Measurements from ENCODE around the gene ST6GAL1. TPM values are rescaled to one million over a fixed set of nuclear protein-coding genes. Genes with fewer than 3 reads are reported as not detected.
A peak's percentile ranks its signal among the peaks of the same experiment; 100 is the strongest.
"Not testable (repeated sequence)": the region's sequence is repeated elsewhere in the genome, so short reads cannot be mapped to it uniquely, and the experiment has no call there.

ST6GAL1 gene, protein sequence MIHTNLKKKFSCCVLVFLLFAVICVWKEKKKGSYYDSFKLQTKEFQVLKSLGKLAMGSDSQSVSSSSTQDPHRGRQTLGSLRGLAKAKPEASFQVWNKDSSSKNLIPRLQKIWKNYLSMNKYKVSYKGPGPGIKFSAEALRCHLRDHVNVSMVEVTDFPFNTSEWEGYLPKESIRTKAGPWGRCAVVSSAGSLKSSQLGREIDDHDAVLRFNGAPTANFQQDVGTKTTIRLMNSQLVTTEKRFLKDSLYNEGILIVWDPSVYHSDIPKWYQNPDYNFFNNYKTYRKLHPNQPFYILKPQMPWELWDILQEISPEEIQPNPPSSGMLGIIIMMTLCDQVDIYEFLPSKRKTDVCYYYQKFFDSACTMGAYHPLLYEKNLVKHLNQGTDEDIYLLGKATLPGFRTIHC
- total RNA-seq = 5.5 and 8.6 TPM in 2 replicates

DNA sequence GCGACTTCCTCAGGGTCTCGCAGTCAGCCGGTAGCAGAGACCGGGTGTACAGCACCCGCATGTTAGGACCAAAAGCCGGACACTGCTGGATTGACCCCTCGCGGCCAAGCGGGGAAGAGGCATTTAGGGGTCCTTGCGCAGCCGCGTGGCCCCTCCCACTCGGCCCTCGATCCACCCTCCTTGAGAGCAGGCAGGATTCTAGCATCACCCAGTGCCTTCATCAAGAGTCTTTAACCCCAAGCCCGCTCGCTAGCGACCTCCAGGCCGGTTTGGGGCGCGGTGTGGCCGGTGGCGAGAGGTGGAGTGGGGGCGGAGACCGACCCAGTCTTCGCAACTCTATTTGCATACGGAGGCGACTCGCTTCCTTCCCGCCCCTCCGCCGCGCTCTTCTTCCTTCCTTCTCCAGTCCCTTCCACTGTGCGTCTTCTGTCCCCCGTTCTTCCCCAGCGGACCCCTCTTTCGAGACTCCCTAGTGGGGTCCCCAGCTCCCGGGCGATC lies at the start of gene ST6GAL1:
Gene ST6GAL1, plus strand, starts transcription at position 384 of the 498 bp plus-strand sequence. CDS start 112,178 bp downstream, outside the sequence.
- TF ChIP-seq, protein P1, sequence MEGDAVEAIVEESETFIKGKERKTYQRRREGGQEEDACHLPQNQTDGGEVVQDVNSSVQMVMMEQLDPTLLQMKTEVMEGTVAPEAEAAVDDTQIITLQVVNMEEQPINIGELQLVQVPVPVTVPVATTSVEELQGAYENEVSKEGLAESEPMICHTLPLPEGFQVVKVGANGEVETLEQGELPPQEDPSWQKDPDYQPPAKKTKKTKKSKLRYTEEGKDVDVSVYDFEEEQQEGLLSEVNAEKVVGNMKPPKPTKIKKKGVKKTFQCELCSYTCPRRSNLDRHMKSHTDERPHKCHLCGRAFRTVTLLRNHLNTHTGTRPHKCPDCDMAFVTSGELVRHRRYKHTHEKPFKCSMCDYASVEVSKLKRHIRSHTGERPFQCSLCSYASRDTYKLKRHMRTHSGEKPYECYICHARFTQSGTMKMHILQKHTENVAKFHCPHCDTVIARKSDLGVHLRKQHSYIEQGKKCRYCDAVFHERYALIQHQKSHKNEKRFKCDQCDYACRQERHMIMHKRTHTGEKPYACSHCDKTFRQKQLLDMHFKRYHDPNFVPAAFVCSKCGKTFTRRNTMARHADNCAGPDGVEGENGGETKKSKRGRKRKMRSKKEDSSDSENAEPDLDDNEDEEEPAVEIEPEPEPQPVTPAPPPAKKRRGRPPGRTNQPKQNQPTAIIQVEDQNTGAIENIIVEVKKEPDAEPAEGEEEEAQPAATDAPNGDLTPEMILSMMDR (IDR thresholded peaks at IDR 0.05; ENCODE audit: insufficient read depth, low read length, severe bottlenecking) = peak; percentile 37
- H3K36me3 ChIP-seq (ENCODE audit: control insufficient read depth, insufficient read depth, low read length) = peaks cover 3% of the 10 kb centered on the region
- no peak for FAIRE-seq
- peak within 1 kb of the TSS; percentile 82 for H3K4me3 ChIP-seq (ENCODE audit: low read depth, low read length)
- H3K27me3 ChIP-seq (ENCODE audit: control insufficient read depth, insufficient read depth, low read length) = no peaks in the 10 kb centered on the region
- DNase-seq (ENCODE audit: low read depth) = peak; percentile 33

DNA sequence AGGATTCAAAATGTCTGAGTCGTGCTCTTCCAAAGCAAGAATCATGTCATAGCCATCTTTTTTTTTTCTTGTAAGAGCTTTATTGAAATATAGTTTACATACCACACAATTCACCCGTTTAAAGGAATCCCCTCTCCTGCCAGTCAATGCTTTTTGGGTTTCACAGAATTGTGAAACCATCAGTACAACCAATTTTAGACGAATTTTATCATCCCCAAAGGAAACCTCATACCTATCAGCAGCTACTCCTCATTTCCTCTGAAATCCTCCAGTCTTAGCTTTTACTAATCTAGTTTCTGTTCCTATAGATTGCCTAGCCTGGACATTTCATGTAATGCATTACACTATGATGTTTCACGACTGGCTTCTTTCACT lies 48.2 kb upstream of the ST6GAL1 start:
- H3K27me3 ChIP-seq (ENCODE audit: control insufficient read depth, insufficient read depth, low read length) = no peaks in the 10 kb centered on the region
- TF ChIP-seq, protein P1 (IDR thresholded peaks at IDR 0.05; ENCODE audit: insufficient read depth, low read length, severe bottlenecking) = no peak
- DNase-seq (ENCODE audit: low read depth) (no peak), FAIRE-seq (no peak)
- H3K4me3 ChIP-seq (ENCODE audit: low read depth, low read length) = no peak overlapping the region
- H3K36me3 ChIP-seq (ENCODE audit: control insufficient read depth, insufficient read depth, low read length) = no peaks in the 10 kb centered on the region

DNA sequence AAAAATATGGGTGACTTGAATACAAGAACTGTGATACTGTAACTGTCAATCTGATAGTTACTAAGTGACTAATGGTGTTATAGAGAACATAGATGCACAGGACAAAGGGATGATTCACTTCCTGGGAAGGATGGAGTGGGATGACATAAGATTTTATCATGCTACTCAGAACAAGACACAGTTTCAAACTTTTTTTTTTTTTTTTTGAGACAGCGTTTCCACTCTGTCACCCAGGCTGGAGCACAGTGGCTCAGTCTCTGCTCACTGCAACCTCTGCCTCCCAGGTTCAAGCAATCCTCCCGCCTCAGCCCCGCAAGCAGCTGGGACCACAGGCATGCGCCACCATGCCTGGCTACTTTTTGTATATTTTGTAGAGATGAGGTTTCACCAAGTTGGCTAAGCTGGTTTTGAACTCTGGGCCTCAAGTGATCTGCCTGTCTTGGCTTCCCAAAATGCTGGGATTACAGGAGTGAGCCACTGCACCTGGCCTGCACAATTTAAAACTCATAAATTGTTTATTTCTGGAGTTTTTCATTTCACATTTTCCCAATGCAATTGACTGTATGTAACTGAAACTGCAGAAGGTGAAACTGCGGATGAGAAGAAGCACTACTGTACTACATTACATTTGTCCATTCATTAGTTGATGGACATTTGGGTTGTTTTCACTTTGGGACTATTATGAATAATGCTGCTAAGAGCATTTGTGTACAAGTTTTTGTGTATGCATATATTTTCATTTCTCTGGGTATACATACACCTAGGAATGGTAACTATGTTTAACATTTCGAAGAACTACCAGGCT lies 47.2 kb upstream of the ST6GAL1 start:
- FAIRE-seq = no peak
- Histone ChIP-seq H3K36me3 (ENCODE audit: control insufficient read depth, insufficient read depth, low read length) (no peaks in the 10 kb centered on the region), H3K4me3 (ENCODE audit: low read depth, low read length) (no peak overlapping the region), H3K27me3 (ENCODE audit: control insufficient read depth, insufficient read depth, low read length) (no peaks in the 10 kb centered on the region)
- DNase-seq (ENCODE audit: low read depth) = peak; percentile 97
- TF ChIP-seq, protein P1 (IDR thresholded peaks at IDR 0.05; ENCODE audit: insufficient read depth, low read length, severe bottlenecking) = no peak

DNA sequence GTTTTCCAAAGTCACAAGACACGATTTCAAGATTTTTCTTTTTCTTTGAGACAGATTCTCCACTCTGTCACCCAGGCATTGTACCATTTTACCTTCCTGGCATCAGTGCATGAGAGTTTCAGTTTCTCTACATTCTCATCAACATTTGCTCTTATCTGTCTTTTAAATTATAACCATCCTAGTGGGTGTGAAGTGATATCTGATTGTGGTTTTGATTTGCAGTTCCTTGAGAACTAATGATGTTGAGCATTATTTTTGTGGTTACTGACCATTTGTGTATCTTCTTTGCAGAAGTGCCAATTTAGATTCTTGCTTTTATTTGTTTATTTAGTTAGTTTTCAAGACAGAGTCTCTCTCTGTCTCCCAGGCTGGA lies 46.7 kb upstream of the ST6GAL1 start:
- H3K4me3 ChIP-seq (ENCODE audit: low read depth, low read length) = no peak overlapping the region
- no peaks in the 10 kb centered on the region for H3K27me3 ChIP-seq (ENCODE audit: control insufficient read depth, insufficient read depth, low read length)
- FAIRE-seq = no peak
- H3K36me3 ChIP-seq (ENCODE audit: control insufficient read depth, insufficient read depth, low read length) = no peaks in the 10 kb centered on the region
- TF ChIP-seq, protein P1 (IDR thresholded peaks at IDR 0.05; ENCODE audit: insufficient read depth, low read length, severe bottlenecking) = no peak
- no peak for DNase-seq (ENCODE audit: low read depth)

DNA sequence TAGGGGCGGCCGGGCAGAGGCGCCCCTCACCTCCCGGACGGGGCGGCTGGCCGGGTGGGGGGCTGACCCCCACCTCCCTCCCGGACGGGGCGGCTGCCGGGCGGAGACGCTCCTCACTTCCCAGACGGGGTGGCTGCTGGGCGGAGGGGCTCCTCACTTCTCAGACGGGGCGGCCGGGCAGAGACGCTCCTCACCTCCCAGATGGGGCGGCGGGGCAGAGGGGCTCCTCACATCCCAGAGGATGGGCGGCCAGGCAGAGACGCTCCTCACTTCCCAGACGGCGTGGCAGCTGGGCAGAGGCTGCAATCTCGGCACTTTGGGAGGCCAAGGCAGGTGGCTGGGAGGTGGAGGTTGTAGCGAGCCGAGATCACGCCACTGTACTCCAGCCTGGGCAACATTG lies 45.5 kb upstream of the ST6GAL1 start:
- FAIRE-seq; DNase-seq (ENCODE audit: low read depth); H3K27me3 ChIP-seq (ENCODE audit: control insufficient read depth, insufficient read depth, low read length); H3K36me3 ChIP-seq (ENCODE audit: control insufficient read depth, insufficient read depth, low read length); H3K4me3 ChIP-seq (ENCODE audit: low read depth, low read length): not testable (repeated sequence)

Data from bronchial epithelial cell (primary cell).